ENCODE data around the gene GARIN5A. TPM values are rescaled to one million over a fixed set of nuclear protein-coding genes. Genes with fewer than 3 reads are reported as not detected.

GARIN5A gene
- total and polyA plus RNA-seq, 9 of the 15 experiments (the other 6 are each of a cell fraction or from before 2014, with no cell fraction given), result 0.10 to 0.82 (median 0.23) TPM; not detected in 2

DNA sequence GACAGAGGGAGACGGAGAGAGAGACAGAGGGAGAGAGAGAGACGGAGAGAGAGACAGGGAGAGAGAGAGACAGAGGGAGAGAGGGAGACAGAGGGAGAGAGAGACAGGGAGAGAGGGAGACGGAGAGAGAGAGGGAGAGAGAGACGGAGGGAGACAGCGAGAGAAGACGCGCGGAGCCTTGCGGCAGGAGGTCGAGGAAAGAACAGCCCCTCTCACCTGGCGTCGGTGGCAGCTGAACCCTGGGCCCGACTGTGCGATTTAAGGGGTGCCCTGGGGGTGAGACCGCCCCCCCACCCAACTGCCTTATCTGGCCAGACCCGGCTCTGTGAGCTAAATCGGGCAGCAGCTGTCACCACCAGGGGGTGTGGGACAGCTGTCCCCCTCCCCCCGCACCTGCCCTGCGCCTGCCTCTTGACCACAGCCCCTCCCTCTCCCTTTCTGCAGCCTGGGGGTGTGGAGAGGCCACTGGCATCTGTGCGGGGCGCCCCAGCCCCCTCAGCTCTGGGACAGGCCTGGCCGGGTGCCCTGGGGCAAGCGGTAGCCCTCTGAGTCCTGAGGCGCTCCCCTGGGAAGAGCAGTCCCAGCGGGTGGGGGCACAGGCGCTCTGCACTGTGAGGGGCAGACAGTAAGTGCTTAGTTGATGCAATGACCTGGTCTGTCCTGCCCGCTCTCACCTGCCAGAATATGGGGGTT, 23.6 kb upstream of the GARIN5A start (continued):
- TF ChIP-seq CREB1 (IDR thresholded peaks at IDR 0.05) (no peak), CREB1 (CRISPR knock-in tag; IDR thresholded peaks at IDR 0.05) (0 out of 2 replicates have a peak, but pooled peaks have one; percentile 52), ZNF24 (IDR thresholded peaks at IDR 0.05) (0 out of 2 replicates have a peak, but pooled peaks have one; percentile 16), SMARCA4 (IDR thresholded peaks at IDR 0.05) (peak; percentile 59), SRF (CRISPR knock-in tag; IDR thresholded peaks at IDR 0.05) (peak in 1 of 2 experiments; percentile 33; a peak in 1 of 4 replicates), MCM5 (IDR thresholded peaks at IDR 0.05; ENCODE audit: low read depth) (no peak), TARDBP (IDR thresholded peaks at IDR 0.05) (peak; percentile 88; the same call in 1 of the 2 replicates), TEAD4 (IDR thresholded peaks at IDR 0.05; ENCODE audit: low read length) (peak; percentile 65), TEAD4 (CRISPR knock-in tag; IDR thresholded peaks at IDR 0.05; ENCODE audit: borderline replicate concordance) (no peak), HDAC6 (IDR thresholded peaks at IDR 0.05; ENCODE audit: low read depth, low read length) (no peak), ZNF263 (CRISPR knock-in tag; IDR thresholded peaks at IDR 0.05; ENCODE audit: borderline replicate concordance) (peak; percentile 61; the same call in 1 of the 2 replicates), CBFB (CRISPR knock-in tag; IDR thresholded peaks at IDR 0.05) (no peak), RAD51 (IDR thresholded peaks at IDR 0.05; ENCODE audit: borderline replicate concordance, low read depth) (0 out of 2 replicates have a peak, but pooled peaks have one; percentile 8), ZBED1 (IDR thresholded peaks at IDR 0.05) (no peak), NFIC (IDR thresholded peaks at IDR 0.05) (peak; percentile 61), ARID1B (IDR thresholded peaks at IDR 0.05) (peak; percentile 81), EP300 (IDR thresholded peaks at IDR 0.05; ENCODE audit: low read length) (peak; percentile 38; the same call in 1 of the 2 replicates)
- TF ChIP-seq, protein P1, sequence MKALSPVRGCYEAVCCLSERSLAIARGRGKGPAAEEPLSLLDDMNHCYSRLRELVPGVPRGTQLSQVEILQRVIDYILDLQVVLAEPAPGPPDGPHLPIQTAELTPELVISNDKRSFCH (CRISPR knock-in tag; IDR thresholded peaks at IDR 0.05), result no peak
- TF ChIP-seq, protein P1 (tag; IDR thresholded peaks at IDR 0.05), result peak; percentile 43; the same call in 1 of the 2 replicates
- TF ChIP-seq, protein P2, sequence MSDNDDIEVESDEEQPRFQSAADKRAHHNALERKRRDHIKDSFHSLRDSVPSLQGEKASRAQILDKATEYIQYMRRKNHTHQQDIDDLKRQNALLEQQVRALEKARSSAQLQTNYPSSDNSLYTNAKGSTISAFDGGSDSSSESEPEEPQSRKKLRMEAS (CRISPR knock-in tag; IDR thresholded peaks at IDR 0.05), result peak; percentile 65
- TF ChIP-seq, protein P3, sequence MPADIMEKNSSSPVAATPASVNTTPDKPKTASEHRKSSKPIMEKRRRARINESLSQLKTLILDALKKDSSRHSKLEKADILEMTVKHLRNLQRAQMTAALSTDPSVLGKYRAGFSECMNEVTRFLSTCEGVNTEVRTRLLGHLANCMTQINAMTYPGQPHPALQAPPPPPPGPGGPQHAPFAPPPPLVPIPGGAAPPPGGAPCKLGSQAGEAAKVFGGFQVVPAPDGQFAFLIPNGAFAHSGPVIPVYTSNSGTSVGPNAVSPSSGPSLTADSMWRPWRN (IDR thresholded peaks at IDR 0.05; ENCODE audit: low read depth), result peak; percentile 19; the same call in 1 of the 2 replicates
- TF ChIP-seq, protein P4, sequence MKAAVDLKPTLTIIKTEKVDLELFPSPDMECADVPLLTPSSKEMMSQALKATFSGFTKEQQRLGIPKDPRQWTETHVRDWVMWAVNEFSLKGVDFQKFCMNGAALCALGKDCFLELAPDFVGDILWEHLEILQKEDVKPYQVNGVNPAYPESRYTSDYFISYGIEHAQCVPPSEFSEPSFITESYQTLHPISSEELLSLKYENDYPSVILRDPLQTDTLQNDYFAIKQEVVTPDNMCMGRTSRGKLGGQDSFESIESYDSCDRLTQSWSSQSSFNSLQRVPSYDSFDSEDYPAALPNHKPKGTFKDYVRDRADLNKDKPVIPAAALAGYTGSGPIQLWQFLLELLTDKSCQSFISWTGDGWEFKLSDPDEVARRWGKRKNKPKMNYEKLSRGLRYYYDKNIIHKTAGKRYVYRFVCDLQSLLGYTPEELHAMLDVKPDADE (conservative IDR thresholded peaks at IDR 0.05; ENCODE audit: control insufficient read depth, low read depth, low read length), result peak; percentile 63
- TF ChIP-seq, protein P5, sequence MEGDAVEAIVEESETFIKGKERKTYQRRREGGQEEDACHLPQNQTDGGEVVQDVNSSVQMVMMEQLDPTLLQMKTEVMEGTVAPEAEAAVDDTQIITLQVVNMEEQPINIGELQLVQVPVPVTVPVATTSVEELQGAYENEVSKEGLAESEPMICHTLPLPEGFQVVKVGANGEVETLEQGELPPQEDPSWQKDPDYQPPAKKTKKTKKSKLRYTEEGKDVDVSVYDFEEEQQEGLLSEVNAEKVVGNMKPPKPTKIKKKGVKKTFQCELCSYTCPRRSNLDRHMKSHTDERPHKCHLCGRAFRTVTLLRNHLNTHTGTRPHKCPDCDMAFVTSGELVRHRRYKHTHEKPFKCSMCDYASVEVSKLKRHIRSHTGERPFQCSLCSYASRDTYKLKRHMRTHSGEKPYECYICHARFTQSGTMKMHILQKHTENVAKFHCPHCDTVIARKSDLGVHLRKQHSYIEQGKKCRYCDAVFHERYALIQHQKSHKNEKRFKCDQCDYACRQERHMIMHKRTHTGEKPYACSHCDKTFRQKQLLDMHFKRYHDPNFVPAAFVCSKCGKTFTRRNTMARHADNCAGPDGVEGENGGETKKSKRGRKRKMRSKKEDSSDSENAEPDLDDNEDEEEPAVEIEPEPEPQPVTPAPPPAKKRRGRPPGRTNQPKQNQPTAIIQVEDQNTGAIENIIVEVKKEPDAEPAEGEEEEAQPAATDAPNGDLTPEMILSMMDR (IDR thresholded peaks at IDR 0.05 in 2 of 3, conservative IDR thresholded peaks at IDR 0.05 in 1 of 3; ENCODE audit: insufficient read depth in 2 of 3, low read depth in 1 of 3, low read length in 3 of 3), result peak; percentile 40 to 57 (median 41); a peak in 4 of 6 replicates
